H9 (cell line): Measurements from ENCODE around the gene SLC30A7. TPM values are rescaled to one million over a fixed set of nuclear protein-coding genes. Genes with fewer than 3 reads are reported as not detected.

Experiments
- DNase-seq: peaks from one replicate; pipeline ENCODE4 v3.0.0-alpha.2; 2017
- H2AFZ ChIP-seq: one replicate; pipeline ENCODE4 v1.6.1; 2013; ENCODE audit warnings: mild to moderate bottlenecking, low read length, control low read depth, moderate library complexity
- H2AK5ac ChIP-seq: 2 replicates; pipeline ENCODE4 v1.6.1; 2013; ENCODE audit warnings: low read length, control low read depth, mixed read lengths; ENCODE audit not compliant: insufficient read length
- H2BK120ac ChIP-seq: one replicate; pipeline ENCODE4 v1.6.1; 2013; ENCODE audit warnings: low read depth, mild to moderate bottlenecking, low read length, control low read depth, inconsistent platforms; ENCODE audit not compliant: poor library complexity, severe bottlenecking
- H2BK12ac ChIP-seq: 2 replicates; pipeline ENCODE4 v1.6.1; 2013; ENCODE audit warnings: low read length, control low read depth, mixed read lengths, low read depth; ENCODE audit not compliant: insufficient read length
- H2BK15ac ChIP-seq: 2 replicates; pipeline ENCODE4 v1.6.1; 2013; ENCODE audit warnings: low read depth, low read length, control low read depth
- H2BK20ac ChIP-seq: one replicate; pipeline ENCODE4 v1.6.1; 2013; ENCODE audit warnings: low read depth, mild to moderate bottlenecking, low read length, control low read depth, inconsistent platforms; ENCODE audit not compliant: poor library complexity, severe bottlenecking
- H2BK5ac ChIP-seq: 2 replicates; pipeline ENCODE4 v1.6.1; 2013; ENCODE audit warnings: low read length, control low read depth, mixed read lengths; ENCODE audit not compliant: insufficient read length
- H3K14ac ChIP-seq: 2 replicates; pipeline ENCODE4 v1.6.1; 2013; ENCODE audit warnings: low read length, control low read depth; ENCODE audit not compliant: insufficient read depth
- H3K18ac ChIP-seq: 2 replicates; pipeline ENCODE4 v1.6.1; 2013; ENCODE audit warnings: low read depth, mild to moderate bottlenecking, mixed read lengths, low read length, control low read depth; ENCODE audit not compliant: insufficient read length
- H3K23ac ChIP-seq: 2 replicates; pipeline ENCODE4 v1.6.1; 2013; ENCODE audit warnings: low read length, control low read depth, mixed read lengths, low read depth; ENCODE audit not compliant: insufficient read length
- H3K23me2 ChIP-seq: 2 replicates; pipeline ENCODE4 v1.6.1; 2013; ENCODE audit warnings: low read depth, mild to moderate bottlenecking, mixed read lengths, low read length, control low read depth; ENCODE audit not compliant: insufficient read length, poor library complexity, severe bottlenecking
- H3K27ac ChIP-seq: 2 replicates; pipeline ENCODE4 v1.5.1; 2013; ENCODE audit warnings: low read length, control low read depth, mixed read lengths, low read depth; ENCODE audit not compliant: insufficient read length
- H3K27me3 ChIP-seq: 2 replicates; pipeline ENCODE4 v1.6.1; 2013; ENCODE audit warnings: low read length, control low read depth, inconsistent platforms; ENCODE audit not compliant: insufficient read depth
- H3K4ac ChIP-seq: 2 replicates; pipeline ENCODE4 v1.6.1; 2013; ENCODE audit warnings: low read depth, mild to moderate bottlenecking, control low read depth, inconsistent platforms, low read length, moderate library complexity
- H3K4me1 ChIP-seq: 2 replicates; pipeline ENCODE4 v1.6.1; 2013; ENCODE audit warnings: low read length, control low read depth, inconsistent platforms; ENCODE audit not compliant: insufficient read depth
- H3K4me2 ChIP-seq: 2 replicates; pipeline ENCODE4 v1.6.1; 2013; ENCODE audit warnings: low read length, control low read depth, mixed read lengths; ENCODE audit not compliant: insufficient read length, insufficient read depth
- H3K56ac ChIP-seq: 2 replicates; pipeline ENCODE4 v1.6.1; 2013; ENCODE audit warnings: low read depth, mild to moderate bottlenecking, mixed read lengths, low read length, control low read depth; ENCODE audit not compliant: insufficient read length
- H3K79me1 ChIP-seq: 2 replicates; pipeline ENCODE4 v1.6.1; 2013; ENCODE audit warnings: low read depth, mild to moderate bottlenecking, moderate library complexity, low read length, control low read depth, inconsistent platforms; ENCODE audit not compliant: insufficient read depth, poor library complexity, severe bottlenecking
- H3K79me2 ChIP-seq: 2 replicates; pipeline ENCODE4 v1.6.1; 2013; ENCODE audit warnings: low read length, control low read depth, inconsistent platforms; ENCODE audit not compliant: insufficient read depth
- H3K9ac ChIP-seq: 2 replicates; pipeline ENCODE4 v1.6.1; 2013; ENCODE audit warnings: low read length, control low read depth, mixed read lengths; ENCODE audit not compliant: insufficient read length; ENCODE audit errors: extremely low read depth
- H3K9me3 ChIP-seq: one replicate; pipeline ENCODE4 v1.6.1; 2013; ENCODE audit warnings: low read depth, low read length, inconsistent platforms; ENCODE audit not compliant: control insufficient read depth
- H3T11ph ChIP-seq: one replicate; pipeline ENCODE4 v1.6.1; 2013; ENCODE audit warnings: mild to moderate bottlenecking, low read length, control low read depth, inconsistent platforms
- H4K20me1 ChIP-seq: one replicate; pipeline ENCODE4 v1.6.1; 2013; ENCODE audit not compliant: control insufficient read depth, insufficient read length, insufficient read depth
- H4K5ac ChIP-seq: 2 replicates; pipeline ENCODE4 v1.6.1; 2013; ENCODE audit warnings: low read depth, mild to moderate bottlenecking, mixed read lengths, low read length, control low read depth; ENCODE audit not compliant: insufficient read length
- H4K8ac ChIP-seq: replicated peaks from 2 replicates; pipeline ENCODE4 v1.6.1; 2013; ENCODE audit warnings: low read length, control low read depth, mixed read lengths, low read depth; ENCODE audit not compliant: insufficient read length
- H4K91ac ChIP-seq: 2 replicates; pipeline ENCODE4 v1.6.1; 2013; ENCODE audit warnings: low read depth, mild to moderate bottlenecking, moderate library complexity, mixed read lengths, low read length, control low read depth; ENCODE audit not compliant: insufficient read length
- H3K27ac Mint-ChIP-seq, 3 experiments: 2 replicates in 2 of 3; 3 replicates in 1 of 3; pipeline ENCODE4 v1.8.0; 2020 to 2021; ENCODE audit warnings: mixed read lengths in 3 of 3, mild to moderate bottlenecking in 1 of 3, moderate library complexity in 1 of 3
- H3K27me3 Mint-ChIP-seq: 2 replicates; pipeline ENCODE4 v1.8.0; 2021; ENCODE audit warnings: low read depth, mild to moderate bottlenecking, moderate library complexity, mixed read lengths
- H3K36me3 Mint-ChIP-seq, 3 experiments: 2 replicates in 2 of 3; 3 replicates in 1 of 3; pipeline ENCODE4 v1.8.0; 2020 to 2021; ENCODE audit warnings: low read depth in 3 of 3, mixed read lengths in 3 of 3; ENCODE audit not compliant: insufficient read depth in 1 of 3
- H3K4me1 Mint-ChIP-seq, 2 experiments: 2 replicates each; pipeline ENCODE4 v1.8.0; 2020; ENCODE audit warnings: mixed read lengths in 2 of 2
- H3K4me3 Mint-ChIP-seq, 2 experiments: 2 replicates in 1 of 2; 3 replicates in 1 of 2; pipeline ENCODE4 v1.8.0; 2020 to 2021; ENCODE audit warnings: mild to moderate bottlenecking in 2 of 2, mixed read lengths in 2 of 2, moderate library complexity in 1 of 2
- H3K9me3 Mint-ChIP-seq, 2 experiments: 2 replicates in 1 of 2; 3 replicates in 1 of 2; pipeline ENCODE4 v1.8.0; 2020; ENCODE audit warnings: mild to moderate bottlenecking in 2 of 2, mixed read lengths in 2 of 2, moderate library complexity in 1 of 2
- CTCF ChIP-seq: fragments of 200-600 bp; sonication (generic); conservative IDR thresholded peaks from 3 replicates; pipeline ENCODE4 v1.8.0; 2021; ENCODE audit warnings: antibody characterized with exemption, mild to moderate bottlenecking
- WGBS: extraction: QIAGEN DNeasy Blood & Tissue Kit; methylation state at CpG from one replicate; pipeline ENCODE4 v1.1.7; 2013; ENCODE audit warnings: missing lambda C conversion rate, low lambda C conversion rate, mixed read lengths; ENCODE audit not compliant: insufficient read length; ENCODE audit errors: extremely low coverage; 5-methylcytosine and 5-hydroxymethylcytosine counted together
- total RNA-seq: library from RNA; stranded (reverse); gene quantifications from 2 replicates; pipeline ENCODE4 v1.2.1, GENCODE V29; 2021

SLC30A7 gene
- total RNA-seq, 1 experiment from 2014 or later, result 25.6 TPM

GRCh38 chr1:100924991-100925390 is 29.1 kb downstream of the SLC30A7 start:
- no peaks in the 10 kb centered on the region for H3K27me3 ChIP-seq
- no peak overlapping the region for H3T11ph ChIP-seq
- H2BK15ac ChIP-seq, result no peak overlapping the region
- no peak overlapping the region for H3K18ac ChIP-seq
- H4K91ac ChIP-seq, result no peak overlapping the region
- H3K4me1 Mint-ChIP-seq, result no peaks in the 10 kb centered on the region
- DNase-seq, result no peak
- no peaks in the 10 kb centered on the region for H3K79me1 ChIP-seq
- no peaks in the 10 kb centered on the region for H3K23me2 ChIP-seq
- no peak overlapping the region for H3K4me3 Mint-ChIP-seq
- H4K20me1 ChIP-seq, result no peaks in the 10 kb centered on the region
- H3K4ac ChIP-seq, result no peak overlapping the region
- no peak overlapping the region for H2BK120ac ChIP-seq
- H4K8ac ChIP-seq, result no peak overlapping the region
- H3K9me3 Mint-ChIP-seq, result 0 out of 5 replicates have a peak, but pooled peaks cover 0 to 2% of the 10 kb centered on the region in 2 experiments
- no peak overlapping the region for H2AFZ ChIP-seq
- no peak overlapping the region for H3K23ac ChIP-seq
- no peak overlapping the region for H2AK5ac ChIP-seq
- no peak overlapping the region for H2BK12ac ChIP-seq
- H3K14ac ChIP-seq, result no peak overlapping the region
- H3K27me3 Mint-ChIP-seq, result no peaks in the 10 kb centered on the region
- H3K79me2 ChIP-seq, result no peaks in the 10 kb centered on the region
- no peaks in the 10 kb centered on the region for H3K4me1 ChIP-seq
- H2BK5ac ChIP-seq, result no peak overlapping the region
- no peaks in the 10 kb centered on the region for H3K9me3 ChIP-seq
- H3K9ac ChIP-seq, result no peak overlapping the region
- peaks cover 14 to 40% (median 29%) of the 10 kb centered on the region in 3 experiments for H3K36me3 Mint-ChIP-seq
- H2BK20ac ChIP-seq, result no peak overlapping the region
- WGBS, result no CpG with 5 or more reads among the region's 2 CpGs
- no peak for TF ChIP-seq CTCF
- no peak overlapping the region; a peak in 1 of 7 replicates for H3K27ac Mint-ChIP-seq
- no peak overlapping the region for H3K4me2 ChIP-seq
- H4K5ac ChIP-seq, result no peak overlapping the region
- H3K56ac ChIP-seq, result no peak overlapping the region
- no peak overlapping the region for H3K27ac ChIP-seq
